NCI-H1436 (cell line): ENCODE results near the gene NID2.

Experiments
- DNase-seq: peaks from one replicate; lab custom pipeline; 2025; lab: John Stamatoyannopoulos, UW

NID2 gene

DNA sequence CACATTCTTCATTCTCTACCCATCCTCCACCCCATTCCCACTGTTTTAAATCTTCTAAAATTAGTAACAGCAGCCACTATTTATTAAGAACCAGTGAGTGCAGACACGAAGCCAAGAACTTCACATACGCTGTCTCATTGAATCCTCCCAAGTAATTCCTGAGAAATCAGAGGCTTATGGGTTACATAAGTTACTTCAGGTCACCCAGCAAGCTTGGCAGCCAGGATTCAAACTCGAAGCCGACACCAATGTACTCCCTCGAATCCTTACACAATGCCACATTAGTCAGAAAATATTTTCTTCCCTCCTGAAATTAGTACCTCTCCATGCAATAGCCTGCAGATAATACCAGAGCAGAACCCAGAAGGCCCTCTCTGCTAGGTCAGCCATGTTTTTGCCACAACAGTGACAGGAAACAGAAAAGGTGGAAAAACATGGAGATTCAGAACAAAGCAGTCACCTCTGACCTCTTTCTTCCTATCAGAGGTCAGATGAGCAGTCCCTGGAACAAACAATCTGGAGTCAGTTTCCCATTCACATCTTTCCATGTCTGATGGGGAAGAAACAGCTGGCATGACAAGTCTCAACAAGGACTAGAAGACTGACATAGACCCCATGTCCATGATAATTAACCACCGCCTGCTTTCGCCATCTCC is 16.4 kb downstream of the NID2 start:
- no peak for DNase-seq

DNA sequence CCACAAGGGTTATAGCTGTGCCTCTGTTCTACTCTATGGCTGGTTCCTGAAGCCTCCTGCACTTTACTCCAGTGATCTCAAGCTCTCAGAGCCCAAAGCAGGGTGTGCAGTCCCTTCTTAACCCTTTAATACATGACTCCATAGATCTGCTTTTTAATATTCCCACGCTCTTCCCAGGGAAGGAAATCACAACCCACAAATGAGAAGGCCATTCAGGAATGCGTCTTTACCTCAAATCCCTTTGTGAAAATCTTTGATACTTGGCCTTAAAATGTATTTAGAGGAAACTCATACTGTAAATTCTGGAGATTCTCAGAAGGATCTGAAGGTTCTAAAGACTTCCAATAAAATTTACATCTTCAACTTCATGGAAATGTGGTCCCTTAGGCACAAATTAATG is 17.0 kb downstream of the NID2 start:
- no peak for DNase-seq

DNA sequence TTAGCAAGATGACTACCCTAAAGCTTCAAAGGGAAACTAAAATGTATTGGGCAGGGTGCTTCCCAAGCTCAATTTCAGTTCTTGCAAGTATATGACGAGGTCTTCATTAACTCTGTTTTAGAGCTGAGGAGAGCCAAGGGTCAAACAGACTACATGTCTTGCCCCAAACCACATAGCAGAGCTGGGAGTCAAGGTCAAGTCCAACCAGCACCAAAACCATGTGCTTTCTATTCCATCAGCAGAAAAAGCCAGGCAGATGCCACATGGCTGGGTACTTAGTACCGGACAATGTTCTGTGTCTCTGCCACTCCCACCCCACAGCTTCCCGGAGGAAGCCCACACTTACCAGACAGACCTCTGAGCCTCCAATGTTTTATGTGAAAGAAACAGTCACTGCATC is 17.6 kb downstream of the NID2 start:
- no peak for DNase-seq

DNA sequence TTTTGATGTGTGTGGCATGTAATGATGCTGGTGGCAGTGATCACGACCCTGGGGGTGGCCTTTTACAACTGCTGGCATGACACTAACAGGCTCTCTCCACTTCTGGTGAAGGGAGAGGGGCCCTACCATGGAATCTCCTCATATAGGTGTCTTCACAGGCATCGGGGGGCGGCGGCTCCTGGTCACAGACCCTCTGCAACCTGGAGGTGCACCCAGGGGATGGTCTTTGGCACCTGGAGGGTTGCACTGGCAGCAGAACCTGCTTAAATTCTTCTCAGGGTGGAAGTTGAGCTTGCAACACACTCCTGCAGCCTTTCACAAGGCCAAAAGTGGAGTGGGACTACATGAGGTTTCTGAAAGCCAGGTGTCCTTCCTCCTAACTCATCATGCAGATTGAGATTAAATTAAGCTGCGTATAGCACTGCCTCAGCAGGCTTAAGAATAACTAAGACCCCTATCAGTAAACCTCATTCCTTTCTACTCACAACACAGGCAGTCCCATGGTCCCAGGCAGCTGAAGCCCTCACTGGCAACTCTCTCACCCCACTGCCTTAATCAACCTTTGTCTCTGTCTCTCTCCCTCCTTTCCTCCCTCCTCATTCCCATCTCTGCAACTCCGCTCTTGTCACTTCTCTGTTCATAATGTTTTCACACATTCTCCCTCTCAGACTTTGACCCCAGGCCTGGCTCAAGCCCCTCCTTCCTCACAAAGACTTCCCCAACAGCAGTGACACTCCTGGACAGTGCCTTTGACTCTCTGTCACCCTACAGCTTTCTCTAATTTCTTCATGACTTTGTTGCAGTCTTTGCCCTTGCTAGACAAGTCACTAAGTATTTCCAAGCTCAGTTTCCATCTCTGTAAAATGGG is 18.9 kb downstream of the NID2 start:
- DNase-seq, result no peak

DNA sequence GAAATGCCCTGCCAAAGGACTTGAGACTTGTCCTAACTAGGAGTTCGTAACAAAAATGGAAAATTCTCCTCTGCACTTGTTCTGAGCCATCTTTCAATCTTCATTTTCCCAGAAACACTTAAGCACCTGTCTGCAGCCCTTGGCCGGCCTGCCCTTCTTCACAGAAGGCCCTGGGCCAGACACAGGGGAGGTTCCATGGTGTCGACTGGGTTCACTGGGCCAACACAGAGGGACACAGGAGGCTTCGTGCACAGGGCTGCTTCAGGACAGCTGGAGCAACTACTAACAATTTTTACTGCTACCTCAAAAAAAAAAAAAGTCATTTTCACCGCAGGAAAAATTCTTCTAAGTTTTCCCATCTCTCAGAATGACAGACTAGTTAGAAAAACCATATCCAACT is 19.6 kb downstream of the NID2 start:
- DNase-seq, result no peak

DNA sequence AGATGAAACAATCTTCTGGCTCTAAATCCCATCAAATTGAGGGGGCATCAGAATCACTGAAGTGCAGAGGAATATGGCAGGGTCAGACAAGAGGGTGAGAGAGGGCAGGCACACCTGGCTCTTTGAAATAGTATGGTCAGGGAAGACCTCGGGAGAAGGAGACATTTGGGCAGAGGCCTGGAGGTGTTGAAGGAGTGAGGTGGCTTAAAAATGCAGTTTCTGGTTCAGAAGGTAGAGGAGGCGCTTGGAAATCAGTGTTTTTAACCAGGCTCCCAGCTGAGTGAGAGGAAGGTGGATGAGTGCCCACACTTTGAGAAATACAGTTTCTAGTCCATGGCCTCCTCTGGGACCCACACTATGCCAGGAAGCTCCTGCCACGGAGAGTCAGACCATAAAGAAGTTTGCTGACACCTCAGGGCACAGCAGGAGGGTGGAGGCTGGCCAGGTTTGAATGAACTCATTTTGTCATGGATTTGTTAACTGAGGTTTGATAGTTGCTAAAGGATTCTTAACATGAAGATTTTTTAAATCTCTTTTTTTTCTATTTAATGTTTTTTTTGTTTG is 20.1 kb downstream of the NID2 start:
- no peak for DNase-seq

DNA sequence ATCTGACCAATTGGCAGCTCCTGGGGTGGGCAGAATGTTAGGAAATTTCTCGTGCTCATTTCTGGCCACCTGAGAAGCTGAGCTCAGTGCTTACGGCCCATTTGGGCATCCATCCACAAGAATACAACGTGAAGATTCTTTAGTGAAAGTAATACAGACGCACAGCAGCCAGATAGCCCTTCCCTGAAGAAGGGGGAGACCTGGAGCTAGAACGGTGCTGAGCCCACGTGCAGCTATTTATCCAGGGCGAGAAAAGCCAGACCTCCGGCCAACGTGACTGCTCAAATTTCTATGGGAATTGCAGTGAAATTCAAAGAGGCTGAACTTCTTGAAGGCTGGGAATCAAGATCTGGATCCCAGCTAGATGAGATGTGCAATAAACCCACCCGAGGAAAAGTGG is 20.7 kb downstream of the NID2 start:
- DNase-seq, result no peak

DNA sequence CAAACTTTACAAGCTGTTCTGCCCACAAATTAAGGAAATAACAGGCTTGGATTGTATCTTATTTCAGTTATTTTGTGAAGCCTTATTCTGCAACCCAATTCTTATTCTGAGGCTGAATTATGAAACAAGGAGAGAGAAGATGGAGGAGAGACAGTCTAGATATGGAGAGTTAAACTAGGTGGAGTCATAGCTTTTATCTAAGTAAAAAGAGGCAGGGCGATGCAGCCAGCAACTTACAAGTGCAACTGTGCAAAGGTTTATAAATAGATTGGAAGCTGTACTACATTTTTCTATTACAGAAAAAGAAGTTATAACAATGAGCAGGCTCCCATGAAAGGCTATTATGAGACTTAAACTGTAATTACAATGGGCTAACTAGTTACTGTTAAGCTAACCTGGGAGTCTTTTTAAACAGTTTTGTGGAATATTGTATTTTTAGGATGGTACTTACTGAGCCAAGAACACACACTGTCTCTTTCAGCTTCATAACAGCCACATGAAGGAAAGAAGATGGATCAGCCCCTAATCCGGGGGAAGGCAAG is 22.4 kb downstream of the NID2 start:
- DNase-seq, result no peak

DNA sequence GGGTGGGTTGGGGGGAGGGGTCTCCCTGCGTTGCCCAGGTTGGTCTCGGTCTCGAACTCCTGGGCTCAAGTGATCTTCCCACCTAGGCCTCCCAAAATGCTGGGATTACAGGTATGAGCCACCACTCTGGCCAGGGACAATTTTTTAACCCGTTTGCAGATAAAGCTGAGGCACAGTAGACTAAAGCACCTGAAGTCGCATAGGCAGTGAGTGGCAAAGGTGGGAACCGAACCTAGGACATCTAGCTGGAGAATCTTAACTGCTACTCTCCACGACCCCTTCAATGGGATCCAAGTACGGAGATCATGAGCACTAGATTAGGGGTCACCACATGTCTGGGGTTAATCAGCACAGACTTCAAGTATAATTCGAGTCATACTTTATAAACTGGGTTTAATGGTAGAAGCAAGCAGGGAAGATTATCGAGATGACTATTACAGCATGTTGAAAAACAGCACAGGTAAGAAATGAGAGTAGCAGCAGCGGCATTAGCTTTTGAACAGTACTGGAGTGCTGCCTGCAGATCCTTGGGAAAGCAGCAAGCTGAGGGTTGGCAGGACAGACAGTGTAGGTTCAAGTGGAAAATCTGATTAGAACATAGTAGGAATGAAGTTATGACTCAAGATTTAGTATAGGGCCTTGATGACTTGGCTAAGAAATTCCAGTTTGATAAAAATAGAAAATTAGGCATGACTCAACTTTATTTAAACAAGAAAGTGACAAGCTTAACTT is 23.9 kb downstream of the NID2 start:
- DNase-seq, result no peak

DNA sequence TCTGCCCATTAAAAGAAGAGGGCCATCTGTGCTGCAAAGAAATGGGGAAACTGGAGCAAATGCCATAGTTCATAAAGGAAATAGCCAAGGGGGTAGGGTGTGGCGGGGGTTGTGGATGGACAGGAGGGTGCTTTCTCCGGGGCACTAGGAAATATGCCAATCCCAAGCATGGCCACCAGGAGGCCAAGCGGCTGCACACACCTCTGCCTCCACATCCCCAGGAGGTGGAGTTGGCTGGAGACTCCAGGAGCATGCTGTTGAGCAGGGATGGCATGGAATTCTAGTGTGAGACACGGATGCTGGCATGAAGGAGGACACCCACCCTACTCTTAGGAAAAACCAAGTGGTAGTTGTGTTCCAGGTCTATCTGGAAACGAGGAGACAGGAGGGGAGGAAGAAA is 25.2 kb downstream of the NID2 start:
- DNase-seq, result no peak

DNA sequence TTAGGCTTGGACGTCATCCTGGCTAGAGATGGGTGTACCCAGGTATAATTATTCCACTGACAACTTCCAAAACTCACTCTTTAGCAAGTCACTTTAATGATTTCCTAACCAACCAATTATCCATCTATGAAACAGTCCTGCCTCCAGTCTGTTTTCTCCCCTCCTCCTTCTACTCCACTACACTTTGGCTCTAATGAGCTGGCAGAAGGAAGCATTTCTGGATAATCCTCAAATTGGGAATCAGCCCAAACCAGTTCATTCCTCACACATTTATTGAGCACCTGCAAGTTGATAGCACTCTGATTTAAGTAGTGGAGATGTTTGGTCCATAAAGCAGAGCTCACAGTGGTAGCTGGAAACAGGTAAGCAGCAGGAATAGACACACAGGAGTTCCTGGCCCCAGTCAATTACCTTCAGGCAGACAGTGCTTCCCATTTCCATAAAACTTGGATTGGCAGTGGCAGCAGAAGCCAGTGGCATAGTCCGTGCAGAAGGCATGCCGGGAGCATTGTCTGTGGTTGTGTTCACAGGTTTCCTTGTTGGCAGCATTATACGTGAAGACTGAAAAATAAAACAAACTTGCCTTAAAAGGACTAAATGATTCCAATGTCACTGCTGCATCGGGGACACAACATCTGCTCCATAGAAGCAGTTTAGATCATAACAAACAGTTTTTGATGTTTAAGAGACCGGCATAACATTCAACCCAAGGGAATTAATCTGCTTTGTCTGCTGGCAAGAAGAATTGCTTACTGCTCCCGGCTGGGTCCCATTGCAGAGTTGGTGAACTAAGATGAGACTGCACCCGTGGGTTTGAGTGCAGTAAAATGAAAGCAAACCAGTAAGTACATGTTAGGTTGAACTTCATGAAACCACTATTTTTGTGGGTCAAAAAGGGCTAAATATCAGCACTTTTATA is 26.2 kb downstream of the NID2 start:
- DNase-seq, result no peak

DNA sequence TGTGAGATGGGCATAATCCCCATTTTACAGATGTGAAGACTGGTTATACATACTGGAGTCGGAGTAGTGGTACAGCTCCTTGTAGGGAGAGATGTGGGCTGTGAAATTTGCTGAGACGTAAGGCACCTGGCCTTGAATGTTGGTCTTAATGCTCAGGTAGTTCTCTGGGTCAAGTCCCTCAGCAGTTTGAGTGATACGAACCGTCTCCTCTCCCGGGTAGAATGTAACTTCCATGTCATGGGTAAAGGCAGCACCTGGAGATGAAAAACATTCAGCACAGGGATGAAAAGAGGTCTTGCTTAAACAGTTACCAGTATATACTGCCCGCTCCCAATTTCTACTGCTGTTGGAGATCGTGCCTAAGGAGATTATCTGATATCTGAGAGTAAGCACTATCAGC is 28.3 kb downstream of the NID2 start:
- no peak for DNase-seq

DNA sequence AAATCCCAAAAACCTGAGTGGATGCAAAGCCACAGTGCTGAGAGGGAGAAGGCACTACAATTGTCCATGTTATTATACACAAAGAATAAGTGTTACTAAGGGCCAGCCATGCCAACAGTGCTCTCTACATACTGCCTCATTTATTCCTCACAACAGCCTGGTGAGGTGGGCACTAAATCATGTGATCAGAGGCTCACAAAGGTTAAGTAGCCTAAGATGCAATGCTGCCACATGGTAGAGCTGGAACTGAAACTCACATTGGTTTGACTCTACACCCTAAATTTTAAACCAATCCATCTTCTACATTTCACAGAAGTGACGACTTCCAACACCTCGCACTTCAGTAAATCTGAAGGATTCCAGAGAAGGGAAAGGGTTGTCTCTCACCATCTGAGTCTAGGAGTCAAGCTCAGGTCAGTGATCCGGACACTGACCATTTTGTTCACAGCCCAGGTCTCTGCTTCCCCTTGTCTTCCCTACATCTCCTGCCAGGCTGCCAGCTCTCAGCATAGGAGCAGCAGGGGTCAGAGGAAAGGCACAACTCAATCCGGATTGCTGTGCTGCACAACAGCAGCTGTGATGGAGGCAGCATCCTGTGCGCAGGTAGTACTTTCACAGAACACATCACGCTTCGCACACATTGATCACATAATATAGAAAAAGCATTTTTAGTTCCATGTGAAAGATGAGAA is 29.6 kb downstream of the NID2 start:
- no peak for DNase-seq

DNA sequence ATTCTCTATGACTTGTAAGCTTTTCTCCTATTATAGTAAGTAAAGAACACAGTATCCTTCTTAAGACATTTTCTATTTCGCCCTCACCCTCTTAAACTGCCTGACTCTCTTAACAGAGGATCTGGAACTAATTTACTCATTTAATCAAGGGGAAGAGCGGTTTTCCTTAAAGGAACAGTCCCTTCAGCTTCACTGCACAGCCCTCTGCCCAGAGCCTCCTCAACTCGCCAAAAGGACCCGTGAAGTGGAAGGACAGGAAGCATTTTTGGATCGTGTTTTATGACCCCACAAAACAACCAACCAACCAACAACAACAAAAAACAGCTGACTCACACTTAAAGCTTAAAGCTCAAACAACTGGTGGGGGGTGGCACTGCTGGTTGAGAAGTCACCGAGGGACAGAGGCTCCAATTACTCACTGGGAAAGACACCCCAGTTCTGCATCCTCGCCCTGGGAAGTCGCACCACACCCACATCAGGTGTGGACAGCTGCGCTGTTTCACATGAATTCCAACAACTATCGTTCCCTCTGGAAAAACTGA is 35.7 kb downstream of the NID2 start:
- DNase-seq, result no peak

DNA sequence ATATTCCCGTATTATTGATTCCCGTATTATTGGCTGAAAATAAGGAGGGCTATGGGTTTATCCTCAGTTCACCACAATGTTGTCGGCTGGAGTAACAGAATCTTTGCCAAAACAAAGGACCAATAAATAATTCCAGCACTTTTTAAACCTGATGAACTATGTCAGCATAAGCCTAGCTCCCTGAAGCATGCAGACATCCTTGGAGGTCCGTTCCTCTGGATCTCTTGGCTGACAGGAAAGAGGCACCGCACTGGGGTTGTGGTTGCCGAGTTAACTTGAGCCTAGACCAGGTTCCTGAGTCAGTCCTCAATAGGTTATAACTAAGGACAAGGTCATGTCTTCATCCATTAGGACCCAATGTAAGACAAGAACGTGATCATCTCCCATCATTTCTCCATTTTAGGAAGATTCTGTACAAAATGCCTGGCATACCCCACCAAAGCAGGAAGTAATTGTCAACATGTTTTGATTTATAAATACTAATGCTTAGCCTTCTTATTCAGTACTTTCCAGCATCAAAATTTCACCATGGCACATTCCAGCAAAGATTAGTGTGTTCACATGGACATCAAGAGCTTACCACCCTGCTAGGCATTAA is 36.6 kb downstream of the NID2 start:
- no peak for DNase-seq

DNA sequence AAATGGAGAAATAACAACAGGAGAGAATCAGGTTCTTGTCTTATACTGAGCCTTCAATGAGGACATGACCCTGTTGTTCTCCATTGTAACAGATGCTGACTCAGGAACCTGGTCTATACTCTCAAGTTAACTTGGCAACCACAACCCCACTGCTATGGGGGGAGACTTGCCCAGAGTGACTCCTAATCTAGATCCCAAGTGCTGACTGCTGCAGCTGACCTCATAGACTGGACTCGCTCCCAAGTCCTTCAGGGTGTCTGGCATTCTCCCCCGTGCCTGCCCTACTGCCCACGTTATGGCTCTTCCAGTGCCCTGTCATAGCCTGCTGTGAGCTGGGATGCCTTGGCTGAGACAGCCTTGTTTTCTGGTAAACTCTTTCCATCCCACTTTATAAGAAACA is 37.1 kb downstream of the NID2 start:
- DNase-seq, result no peak

DNA sequence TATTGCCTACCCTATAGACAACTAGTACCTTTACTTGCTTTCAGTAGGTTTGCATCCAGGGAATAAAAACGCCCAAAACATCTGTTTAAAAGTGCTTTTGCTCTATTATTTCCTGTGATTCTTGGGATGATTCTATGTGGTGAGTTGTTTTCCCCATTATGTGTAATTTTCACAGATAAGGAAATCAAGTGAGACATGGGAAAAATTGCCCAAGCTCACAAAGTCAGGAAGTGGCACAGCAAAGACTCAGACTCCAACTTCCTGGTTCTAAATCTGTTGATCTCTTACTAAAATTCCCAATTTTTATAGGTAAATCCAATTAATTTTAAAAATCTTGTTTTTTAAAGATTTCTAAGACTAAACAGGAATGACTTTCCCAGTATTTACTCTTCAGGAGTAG is 39.0 kb downstream of the NID2 start:
- DNase-seq, result no peak

DNA sequence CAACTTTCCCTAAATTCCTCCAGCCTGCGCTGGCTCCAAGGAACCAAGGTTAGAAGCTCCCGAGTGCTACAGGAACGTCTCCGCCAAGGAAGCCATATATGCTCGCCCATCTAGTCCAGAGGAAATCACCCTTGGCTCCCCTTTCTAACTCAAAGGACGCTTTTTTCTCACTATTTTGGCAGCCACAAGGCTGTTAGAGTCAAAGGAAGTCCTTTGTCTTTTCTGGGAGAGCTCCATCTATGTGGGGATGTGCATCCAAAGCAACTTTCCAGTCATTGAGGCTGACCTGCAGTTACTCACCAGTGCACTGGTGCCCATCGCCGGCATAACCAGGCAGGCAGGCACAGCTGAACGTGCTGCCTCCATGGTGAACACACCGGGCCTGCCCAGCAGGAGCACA is 42.0 kb downstream of the NID2 start:
- DNase-seq, result no peak

DNA sequence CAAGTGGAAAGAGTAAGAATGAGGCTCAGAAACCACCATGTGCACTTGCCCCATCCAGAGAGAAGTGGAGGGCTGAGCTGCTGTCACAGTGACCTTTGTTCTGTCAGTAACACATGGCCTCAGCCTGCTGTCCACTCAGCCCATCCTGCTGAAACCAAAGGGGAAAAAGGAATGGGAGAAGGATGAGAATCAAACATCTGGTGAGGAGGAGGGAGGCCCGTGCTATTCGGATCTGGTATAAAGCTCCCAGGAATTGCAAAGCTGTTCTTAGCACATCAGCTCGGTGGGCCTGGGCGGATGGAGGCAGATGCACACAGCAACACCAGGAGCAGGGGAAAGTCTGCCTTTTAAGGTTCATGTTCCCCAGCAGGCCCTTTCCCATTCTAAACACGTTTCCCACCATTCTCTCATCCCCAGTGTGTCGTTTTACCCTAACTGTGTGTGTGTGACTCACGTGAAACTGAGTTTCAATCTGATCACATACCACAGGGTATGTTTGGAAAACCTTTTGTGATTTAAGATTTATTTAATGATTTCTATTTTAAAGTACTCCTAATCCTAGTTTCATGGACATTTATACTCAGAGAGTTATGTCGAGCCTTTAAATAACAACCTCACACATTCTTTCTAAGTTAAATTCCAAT is 42.7 kb downstream of the NID2 start:
- DNase-seq, result no peak

DNA sequence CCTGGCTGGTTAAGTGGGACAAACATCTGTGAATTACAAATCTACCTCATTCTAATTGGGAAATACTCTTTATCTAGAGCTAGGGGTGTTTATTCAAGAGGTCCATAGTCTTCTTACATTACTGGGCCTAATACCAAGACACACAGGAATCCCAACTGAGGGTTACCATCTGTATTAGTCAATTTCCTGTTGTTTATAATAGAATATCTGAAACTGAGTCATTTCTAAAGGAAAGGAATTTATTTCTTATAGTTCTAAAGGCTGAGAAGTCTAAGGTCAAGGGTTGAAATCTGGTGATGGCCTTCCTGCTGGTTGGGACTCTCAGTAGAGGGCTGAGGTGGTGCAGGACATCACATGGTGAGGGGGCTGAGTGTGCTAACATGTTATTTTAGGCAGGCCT is 43.5 kb downstream of the NID2 start:
- DNase-seq, result no peak
